Measurements from ENCODE around the gene ZNF77.
"Not testable (repeated sequence)": the region's sequence is repeated elsewhere in the genome, so short reads cannot be mapped to it uniquely, and the experiment has no call there.

The ZNF77 gene

GRCh38 chr19:2906631-2907195, 38.1 kb downstream of the ZNF77 start:
- DNase-seq: no peak

DNA sequence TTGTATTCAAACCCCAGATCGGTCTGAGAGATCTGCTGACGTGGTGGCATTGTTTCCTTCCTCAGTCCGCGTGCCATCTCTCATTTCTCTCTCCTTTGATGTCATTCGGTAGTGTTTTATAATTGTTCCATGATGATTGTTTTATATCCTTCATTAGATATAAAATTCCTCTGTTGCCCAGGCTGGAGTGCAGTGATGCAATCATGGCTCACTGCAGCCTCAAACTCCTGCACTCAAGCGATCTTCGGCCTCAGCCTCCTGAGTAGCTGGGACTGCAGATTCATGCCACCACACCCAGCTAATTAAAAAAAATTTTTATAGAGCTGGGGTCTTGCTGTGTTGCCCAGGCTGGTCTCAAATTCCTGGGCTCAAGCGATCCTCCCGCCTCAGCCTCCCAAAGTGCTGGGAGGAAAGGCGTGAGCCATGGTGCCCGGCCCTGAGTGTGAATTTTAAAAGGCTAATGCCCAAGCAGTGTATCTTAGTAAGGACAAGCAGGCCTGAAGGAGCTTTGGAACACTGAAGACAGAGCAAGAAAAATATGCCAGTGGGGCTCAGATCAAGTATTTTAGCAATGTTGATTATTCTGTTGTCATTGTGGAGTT, 38.8 kb downstream of the ZNF77 start:
- no peak for DNase-seq

DNA sequence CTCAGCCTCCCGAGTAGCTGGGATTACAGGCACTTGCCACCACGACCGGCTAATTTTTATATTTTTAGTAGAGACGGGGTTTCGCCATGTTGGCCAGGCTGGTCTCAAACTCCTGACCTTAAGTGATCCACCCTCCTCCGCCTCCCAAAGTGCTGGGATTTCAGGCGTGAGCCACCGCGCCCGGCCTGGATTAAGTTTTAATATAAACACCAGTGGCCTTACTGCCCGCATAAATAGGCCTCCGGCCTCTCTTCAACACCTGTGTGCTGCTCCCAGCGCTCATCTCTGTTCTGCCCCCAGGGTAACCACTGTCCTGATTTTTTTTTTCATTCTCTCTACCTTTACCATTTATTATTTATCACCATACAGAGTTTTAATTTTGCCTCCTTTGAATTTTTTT, 41.4 kb downstream of the ZNF77 start:
- DNase-seq: not testable (repeated sequence)

DNA sequence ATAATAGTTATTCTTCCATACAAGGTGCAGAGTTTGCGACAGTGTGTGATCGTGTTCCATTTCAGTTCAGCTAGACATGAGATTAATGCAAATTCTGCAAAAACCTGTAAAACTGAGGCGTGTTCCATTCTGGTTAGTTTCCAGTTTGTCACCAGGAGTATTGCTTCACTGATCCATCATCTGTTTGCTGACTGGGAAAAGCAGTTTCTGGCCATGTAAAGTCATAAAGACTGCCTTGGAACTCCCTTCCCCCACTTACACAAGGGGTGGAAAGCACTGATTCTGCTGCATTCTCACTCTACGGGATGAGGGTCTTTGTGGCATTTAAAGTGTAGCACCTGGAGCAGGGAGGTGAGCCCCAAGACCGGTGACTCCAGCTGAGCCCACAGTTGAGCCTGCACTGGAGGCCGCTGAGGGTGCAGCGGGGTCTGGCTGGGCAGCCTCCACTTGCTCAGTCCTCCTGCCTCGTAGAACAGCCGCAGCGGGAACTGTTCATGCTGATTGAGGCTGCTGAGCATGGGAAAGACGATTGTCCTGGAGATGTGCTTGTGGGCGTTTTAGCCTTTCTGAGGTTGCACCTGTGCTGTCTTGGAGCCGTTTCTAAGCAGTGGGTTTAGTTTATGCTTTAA, 42.1 kb downstream of the ZNF77 start:
- DNase-seq: no peak

DNA sequence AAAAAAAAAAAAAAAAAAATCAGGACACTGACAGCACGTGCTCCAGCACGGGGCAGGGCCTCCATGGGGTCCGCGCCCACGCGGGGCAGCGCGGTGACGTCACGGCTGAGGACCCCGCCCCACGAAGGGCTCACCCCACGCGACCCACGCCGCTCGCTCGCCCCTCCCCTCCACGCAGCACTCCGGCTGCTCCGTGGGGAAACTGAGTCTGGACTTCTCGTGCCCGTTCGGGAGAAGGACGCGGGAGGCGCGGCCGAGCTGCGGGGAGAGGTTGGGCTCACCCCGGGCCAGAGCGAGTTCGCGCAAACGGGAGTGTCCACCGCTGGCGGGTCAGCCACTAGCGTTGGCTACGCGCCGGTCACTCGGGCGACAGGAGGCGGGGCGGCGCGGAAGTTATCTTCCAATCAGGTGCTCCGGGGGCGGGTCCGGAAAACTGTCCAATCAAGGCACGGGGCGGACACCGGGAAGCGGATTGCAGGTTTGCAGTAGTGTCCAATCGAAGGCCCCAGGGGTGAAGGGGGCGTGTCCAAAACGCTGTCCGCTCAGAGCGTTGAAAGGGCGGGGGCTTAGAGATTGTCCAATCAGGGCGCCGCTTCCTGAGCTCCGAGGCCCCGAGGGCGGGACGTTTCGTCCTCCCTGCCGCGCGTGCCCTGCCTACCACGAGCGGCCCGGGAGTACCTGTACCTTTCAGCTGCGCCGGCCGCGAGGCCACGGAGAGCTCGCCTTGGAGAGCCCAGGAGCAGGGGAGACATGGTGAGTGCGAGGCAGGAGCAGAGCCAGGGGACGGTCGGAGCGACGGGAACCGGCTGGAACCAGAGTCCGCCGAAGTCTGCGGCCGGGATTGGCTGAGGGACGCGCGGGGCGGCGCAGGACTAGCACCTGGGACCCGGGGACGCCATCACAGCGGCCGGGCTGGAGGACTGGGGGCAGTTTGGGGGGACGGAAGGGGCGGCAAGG, 44.2 kb downstream of the ZNF77 start, which contains the start of gene ZNF57:
TSS of gene ZNF57 (plus strand) at position 633 of the 957 bp plus-strand sequence. CDS start at position 751, 118 bp downstream.
- DNase-seq: peak; percentile 95

DNA sequence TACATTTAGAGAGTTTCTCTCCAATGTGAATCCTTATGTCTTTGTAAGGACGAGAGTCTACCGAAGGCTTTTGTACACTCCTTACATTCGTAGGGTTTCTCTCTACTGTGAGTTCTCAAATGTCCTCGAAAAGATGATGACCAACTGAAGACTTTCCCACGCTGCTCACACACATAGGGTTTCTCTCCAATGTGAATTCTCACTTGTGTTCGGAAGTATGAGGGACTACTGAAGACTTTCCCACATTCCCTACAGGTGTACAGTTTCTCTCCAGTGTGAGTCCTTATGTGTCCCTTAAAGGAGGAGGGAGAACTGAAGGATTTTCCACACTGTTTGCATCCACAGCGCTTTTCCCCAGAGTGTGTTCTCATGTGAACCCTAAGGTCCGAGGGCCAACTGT, 48.1 kb downstream of the ZNF77 start:
- DNase-seq: no peak

DNA sequence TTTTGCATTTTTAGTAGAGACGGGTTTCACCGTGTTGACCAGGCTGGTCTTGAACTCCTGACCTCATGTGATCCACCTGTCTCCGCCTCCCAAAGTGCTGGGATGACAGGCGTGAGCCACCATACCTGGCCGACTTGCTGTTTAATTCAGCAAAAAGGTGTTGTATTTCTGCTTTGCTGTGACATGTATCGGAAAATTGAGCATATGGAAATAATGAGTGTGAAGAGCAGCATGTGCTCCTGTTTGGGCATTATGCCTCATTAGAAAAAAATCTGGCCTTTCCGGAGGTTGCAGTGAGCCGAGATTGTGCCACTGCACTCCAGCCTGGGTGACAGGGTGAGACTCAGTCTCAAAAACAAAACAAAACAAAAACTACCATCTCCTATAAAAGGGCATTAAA, 54.2 kb downstream of the ZNF77 start:
- DNase-seq: not testable (repeated sequence)

- peak; percentile 36 for DNase-seq
These were observed 56.0 kb downstream of the ZNF77 start for GRCh38 chr19:2888731-2889224.

DNA sequence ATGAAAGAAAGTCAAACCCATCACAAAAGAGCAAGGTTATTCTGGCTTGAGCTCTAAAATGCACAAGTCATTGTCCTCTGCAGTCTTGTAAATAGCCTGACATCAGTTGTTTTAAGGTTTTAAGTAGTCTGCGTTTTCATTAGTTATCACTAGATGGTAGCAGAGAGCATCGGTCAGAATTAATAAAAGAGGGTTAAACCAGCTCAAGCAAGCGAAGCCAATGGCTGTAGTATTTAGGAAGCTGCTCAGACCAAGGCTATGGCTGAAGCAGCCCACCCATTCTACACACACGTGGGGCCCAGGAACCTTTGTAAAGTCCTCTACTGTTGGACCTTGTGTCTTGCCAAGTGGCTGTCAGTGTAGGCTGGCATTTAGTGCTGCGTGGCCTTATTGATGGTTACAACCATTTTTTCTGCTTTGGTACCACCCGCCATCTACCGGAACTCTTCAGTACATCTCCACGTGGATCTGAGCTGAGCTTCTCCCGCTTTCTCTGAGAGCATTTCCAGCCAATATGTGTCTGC, 57.3 kb downstream of the ZNF77 start:
- DNase-seq: no peak

DNA sequence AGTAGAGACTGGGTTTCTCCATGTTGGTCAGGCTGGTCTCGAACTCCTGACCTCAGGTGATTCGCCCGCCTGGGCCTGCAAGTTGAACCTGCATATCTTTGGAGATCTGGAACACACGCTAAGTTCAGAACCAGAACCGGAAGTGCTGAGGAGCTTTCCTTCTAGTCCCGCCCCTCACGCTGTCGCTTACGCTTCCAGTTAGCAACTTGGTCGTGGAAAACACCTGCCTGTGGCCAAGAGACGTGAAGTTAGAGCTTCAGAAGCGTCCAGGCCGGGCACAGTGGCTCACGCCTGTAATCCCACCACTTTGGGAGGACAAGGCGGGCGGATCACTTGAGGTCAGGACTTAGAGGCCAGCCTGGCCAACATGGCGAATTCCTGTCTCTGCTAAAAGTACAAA, 59.0 kb downstream of the ZNF77 start:
- DNase-seq: no peak

GRCh38 chr19:2883686-2884439, 60.9 kb downstream of the ZNF77 start:
- DNase-seq: no peak

Data from activated T-cell treated with anti-CD3 and anti-CD28 coated beads for 4 hours (primary cell).